GM12878 (cell line): ENCODE measurements around the gene KRAS. TPM values are rescaled to one million over a fixed set of nuclear protein-coding genes. Genes with fewer than 3 reads are reported as not detected.

Experiments
- ATAC-seq: fragments of 200-7000 bp; cut with Tn5 transposase; 3 replicates; pipeline ENCODE4 v1.9.1; 2020; ENCODE audit warnings: mild to moderate bottlenecking, moderate library complexity
- BruUV-seq: library from RNA; stranded (reverse); fragments of 400-500 nt; replicated peaks from 2 replicates; lab custom pipeline; 2021; lab: Mats Ljungman, UMichigan
- CTCF ChIA-PET: fragments of 300-600 bp; sonication (Branson Sonifier 250); formaldehyde crosslinking; extraction: SDS; loops from one replicate; lab custom pipeline; 2021; ENCODE audit warnings: inconsistent platforms; lab: Yijun Ruan, JAX
- POLR2A ChIA-PET: fragments of 350-600 bp; formaldehyde crosslinking; extraction: SDS; loops from one replicate; lab custom pipeline; 2021; ENCODE audit warnings: inconsistent platforms; lab: Charles Lee
- RAD21 ChIA-PET: fragments of 300-600 bp; sonication (Branson Sonifier 250); formaldehyde crosslinking; loops from one replicate; lab custom pipeline; 2023; ENCODE audit warnings: antibody characterized with exemption; ENCODE audit not compliant: unreplicated experiment; lab: Charles Lee
- SMC1A ChIA-PET: fragments of 300-600 bp; sonication (Branson Sonifier 250); formaldehyde crosslinking; loops from one replicate; lab custom pipeline; 2023; ENCODE audit not compliant: unreplicated experiment, uncharacterized antibody; lab: Charles Lee
- DNase-seq: peaks from one replicate; pipeline ENCODE4 v3.0.0-alpha.2; 2011; ENCODE audit warnings: low read depth, low spot score
- FAIRE-seq: peaks from 3 replicates; lab custom pipeline; 2011; peaks lifted over from hg19 to GRCh38; lab: Jason Lieb, UNC
- H2AFZ ChIP-seq: 2 replicates; pipeline ENCODE4 v1.6.0; 2011; ENCODE audit warnings: low read depth, low read length, control low read depth; ENCODE audit not compliant: control insufficient read depth
- H3K27ac ChIP-seq: 2 replicates; pipeline ENCODE4 v1.5.1; 2011; ENCODE audit warnings: control low read depth; ENCODE audit not compliant: control insufficient read depth, insufficient read depth
- H3K27me3 ChIP-seq, 2 experiments: replicated peaks in 1 of 2; 2 replicates each; pipeline versions ENCODE4 v1.6.0 to v1.6.1; 2011; ENCODE audit warnings: low read length in 1 of 2; ENCODE audit not compliant: control insufficient read depth in 2 of 2, insufficient read depth in 2 of 2
- H3K36me3 ChIP-seq, 2 experiments: 2 replicates each; pipeline ENCODE4 v1.5.1; 2011; ENCODE audit warnings: low read length in 1 of 2; ENCODE audit not compliant: control insufficient read depth in 2 of 2, insufficient read depth in 2 of 2
- H3K4me1 ChIP-seq: 2 replicates; pipeline ENCODE4 v1.6.1; 2011; ENCODE audit warnings: mild to moderate bottlenecking, low read length, moderate library complexity, mixed read lengths; ENCODE audit not compliant: control insufficient read depth, insufficient read depth
- H3K4me2 ChIP-seq: 2 replicates; pipeline ENCODE4 v1.6.0; 2011; ENCODE audit warnings: control low read depth; ENCODE audit not compliant: control insufficient read depth, insufficient read depth
- H3K4me3 ChIP-seq: fragments of 200-600 bp; sonication (generic); 2 replicates; pipeline ENCODE4 v1.5.1; 2016
- H3K79me2 ChIP-seq: 2 replicates; pipeline ENCODE4 v1.6.0; 2011; ENCODE audit warnings: low read length; ENCODE audit not compliant: control insufficient read depth, insufficient read depth
- H3K9ac ChIP-seq: 2 replicates; pipeline ENCODE4 v1.8.0; 2011; ENCODE audit warnings: low read length, control low read depth, mixed read lengths; ENCODE audit not compliant: control insufficient read depth, insufficient read depth
- H3K9me3 ChIP-seq: replicated peaks from 3 replicates; pipeline ENCODE4 v1.5.1; 2011; ENCODE audit warnings: mild to moderate bottlenecking, low read length; ENCODE audit not compliant: control insufficient read depth, insufficient read depth
- H4K20me1 ChIP-seq: 2 replicates; pipeline ENCODE4 v1.6.0; 2011; ENCODE audit not compliant: control insufficient read depth, insufficient read depth
- BRCA1 ChIP-seq: IDR thresholded peaks from 2 replicates; pipeline ENCODE4 v1.6.1; 2011; ENCODE audit warnings: low read depth, low read length, improper control_type of control experiment
- CBFB ChIP-seq: IDR thresholded peaks from 2 replicates; pipeline ENCODE4 v1.6.1; 2016; ENCODE audit warnings: antibody characterized with exemption, low read depth
- CTCF ChIP-seq, 3 experiments: IDR thresholded peaks in 2 of 3; conservative IDR thresholded peaks in 1 of 3; 2 replicates each; pipeline ENCODE4 v1.5.1; 2011; ENCODE audit warnings: low read depth in 3 of 3, low read length in 3 of 3, mild to moderate bottlenecking in 3 of 3, control low read depth in 2 of 3, moderate library complexity in 2 of 3, inconsistent platforms in 1 of 3, mixed read lengths in 1 of 3; ENCODE audit not compliant: control insufficient read depth in 2 of 3, insufficient read depth in 1 of 3; ENCODE audit errors: extremely low read depth in 1 of 3
- HSF1 ChIP-seq: fragments of 150-350 bp; IDR thresholded peaks from 2 replicates; pipeline ENCODE4 v1.6.1; 2014; ENCODE audit warnings: mild to moderate bottlenecking, low read depth, low read length
- JUND ChIP-seq: IDR thresholded peaks from 2 replicates; pipeline ENCODE4 v1.6.1; 2012; ENCODE audit warnings: low read depth, mild to moderate bottlenecking, low read length, improper control_type of control experiment, moderate library complexity
- MYC ChIP-seq: IDR thresholded peaks from 2 replicates; pipeline ENCODE4 v1.6.1; 2011; ENCODE audit warnings: mild to moderate bottlenecking, low read length, moderate library complexity, inconsistent platforms; ENCODE audit not compliant: insufficient read depth, insufficient replicate concordance, insufficient read length, severe bottlenecking
- NR2F1 ChIP-seq: fragments of 450-650 bp; conservative IDR thresholded peaks from 2 replicates; pipeline ENCODE4 v1.6.1; 2017; ENCODE audit warnings: mild to moderate bottlenecking
- RAD21 ChIP-seq: IDR thresholded peaks from 2 replicates; pipeline ENCODE4 v1.6.1; 2011; ENCODE audit warnings: mild to moderate bottlenecking, low read depth, low read length, moderate library complexity; ENCODE audit not compliant: insufficient read depth
- SMC3 ChIP-seq: IDR thresholded peaks from 2 replicates; pipeline ENCODE4 v1.6.1; 2011; ENCODE audit warnings: low read length, improper control_type of control experiment, borderline replicate concordance
- SREBF1 ChIP-seq: IDR thresholded peaks from 2 replicates; pipeline ENCODE4 v1.6.1; 2012; ENCODE audit warnings: mild to moderate bottlenecking, low read length
- ZNF207 ChIP-seq: fragments of 450-650 bp; IDR thresholded peaks from 2 replicates; pipeline ENCODE4 v1.6.1; 2014; ENCODE audit warnings: antibody characterized with exemption, mild to moderate bottlenecking, borderline replicate concordance
- ZNF24 ChIP-seq: fragments of 450-650 bp; IDR thresholded peaks from 2 replicates; pipeline ENCODE4 v1.6.1; 2017; ENCODE audit warnings: antibody characterized with exemption, mild to moderate bottlenecking
- ZNF384 ChIP-seq: IDR thresholded peaks from 2 replicates; pipeline ENCODE4 v1.6.1; 2012; ENCODE audit warnings: low read depth, mild to moderate bottlenecking, low read length, improper control_type of control experiment, borderline replicate concordance
- WGBS: methylation state at CpG from one replicate; pipeline ENCODE4 v1.1.6; 2016; ENCODE audit warnings: low lambda C conversion rate; ENCODE audit not compliant: insufficient replicate concordance, insufficient coverage; ENCODE audit errors: missing lambda C conversion rate; 5-methylcytosine and 5-hydroxymethylcytosine counted together
- in situ Hi-C: fragments of 300-500 bp; cut with MboI; formaldehyde crosslinking; loops from 9 replicates; pipeline ENCODE4 v1.14.3; 2018; ENCODE audit warnings: mixed read lengths
- intact Hi-C: fragments of 100-400 bp; cut with micrococcal nuclease; formaldehyde crosslinking; loops from one replicate; pipeline ENCODE4 v1.14.2; 2022; ENCODE audit not compliant: unreplicated experiment
- polyA plus RNA-seq, 11 experiments: library from polyadenylated mRNA; depleted of rRNA in 4 of 11; unstranded in 6 of 11; stranded (reverse) in 5 of 11; fragments of >200 nt; fragmentation: Nextera tagmentation in 4 of 11; fragmentation: Illumina TruSeq in 1 of 11; extraction: Ambion mirVana in 4 of 11; extraction: Trizol in 1 of 11; gene quantifications; 1 replicate in 1 of 11; 2 replicates in 10 of 11; pipeline versions ENCODE4 v1.2.1 to v1.2.3, GENCODE V29; 2011 to 2016; ENCODE audit warnings: inconsistent platforms in 2 of 11, missing spikeins in 2 of 11, low read depth in 1 of 11
- total RNA-seq, 4 experiments: library from RNA; depleted of rRNA in 3 of 4; stranded (reverse); fragments of >200 nt in 3 of 4; fragmentation: Illumina TruSeq in 1 of 4; extraction: Trizol in 1 of 4; gene quantifications; 2 replicates each; pipeline versions ENCODE4 v1.2.1 to v1.2.3, GENCODE V29; 2013 to 2021

The KRAS gene
- total and polyA plus RNA-seq, 10 of the 15 experiments (the other 5 are each of a cell fraction or from before 2014, with no cell fraction given) = 3.1 to 23.8 (median 8.0) TPM

- ChIA-PET RAD21 (interaction anchor here (0.7 to 2.0 kb wide), 17 partner anchors 9 to 155 kb away, joined by 3 to 10 read pairs (median 6); partner anchors contain the start of gene KRAS), SMC1A (interaction anchor here (0.8 to 3.4 kb wide), 30 partner anchors 9 to 245 kb away, joined by 3 to 40 read pairs (median 4); partner anchors contain the start of genes DNAI7, ETFRF1 and KRAS), CTCF (interaction anchor here (0.7 to 2.7 kb wide), 50 partner anchors 8 to 472 kb away, joined by 3 to 18 read pairs (median 4); partner anchors contain the start of genes DNAI7, ETFRF1 and KRAS), POLR2A (interaction anchor here (0.8 to 1.2 kb wide), 4 partner anchors 9 to 148 kb away, joined by 3 to 5 read pairs (median 3); partner anchors contain the start of gene KRAS)
- Histone ChIP-seq H3K27ac (no peak overlapping the region), H3K9ac (no peak overlapping the region), H3K27me3 (no peaks in the 10 kb centered on the region), H3K4me1 (no peaks in the 10 kb centered on the region), H3K36me3 (peaks cover 0 to 4% of the 10 kb centered on the region in 2 experiments; a peak in 2 of 4 replicates), H3K9me3 (no peaks in the 10 kb centered on the region; the same call in 2 of the 3 replicates), H3K4me2 (no peak overlapping the region), H2AFZ (no peak overlapping the region), H4K20me1 (no peaks in the 10 kb centered on the region), H3K4me3 (no peak overlapping the region), H3K79me2 (peaks cover 6% of the 10 kb centered on the region)
- TF ChIP-seq ZNF24 = no peak
- no peak for TF ChIP-seq ZNF384
- TF ChIP-seq NR2F1 = peak; percentile 73
- no peak for TF ChIP-seq SREBF1
- TF ChIP-seq CBFB = no peak
- TF ChIP-seq ZNF207 = no peak
- peak; percentile 55 to 63 (median 56); a peak in 5 of 6 replicates for TF ChIP-seq CTCF (IDR thresholded peaks at IDR 0.05 in 2 of 3, conservative IDR thresholded peaks at IDR 0.05 in 1 of 3; ENCODE audit: control insufficient read depth in 2 of 3, extremely low read depth in 1 of 3, insufficient read depth in 1 of 3, low read depth in 3 of 3, low read length in 3 of 3)
- peak; percentile 85 for TF ChIP-seq SMC3
- no peak for TF ChIP-seq HSF1
- TF ChIP-seq MYC = no peak
- TF ChIP-seq BRCA1 = no peak
- no peak for TF ChIP-seq JUND
- TF ChIP-seq RAD21 = peak; percentile 69
- no TSS peak for BruUV-seq
- in situ Hi-C loops = no loop called here
- no peak for FAIRE-seq
- peak; percentile 81 for ATAC-seq
- 27% methylated on average over 6 of the region's 6 CpGs for WGBS
- intact Hi-C loops = loop anchor here (1.0 kb wide), 1 partner anchor 146 kb away; no protein-coding TSS in a partner anchor
- DNase-seq = no peak
Measured at GRCh38 chr12:25241167-25242020, 9.3 kb downstream of the KRAS start.
